H9 (cell line): ENCODE results near the gene EXOC2. TPM values are rescaled to one million over a fixed set of nuclear protein-coding genes. Genes with fewer than 3 reads are reported as not detected.

Experiments
- DNase-seq: peaks from one replicate; pipeline ENCODE4 v3.0.0-alpha.2; 2017
- H2AFZ ChIP-seq: one replicate; pipeline ENCODE4 v1.6.1; 2013; ENCODE audit warnings: mild to moderate bottlenecking, low read length, control low read depth, moderate library complexity
- H2AK5ac ChIP-seq: 2 replicates; pipeline ENCODE4 v1.6.1; 2013; ENCODE audit warnings: low read length, control low read depth, mixed read lengths; ENCODE audit not compliant: insufficient read length
- H2BK120ac ChIP-seq: one replicate; pipeline ENCODE4 v1.6.1; 2013; ENCODE audit warnings: low read depth, mild to moderate bottlenecking, low read length, control low read depth, inconsistent platforms; ENCODE audit not compliant: poor library complexity, severe bottlenecking
- H2BK12ac ChIP-seq: 2 replicates; pipeline ENCODE4 v1.6.1; 2013; ENCODE audit warnings: low read length, control low read depth, mixed read lengths, low read depth; ENCODE audit not compliant: insufficient read length
- H2BK15ac ChIP-seq: 2 replicates; pipeline ENCODE4 v1.6.1; 2013; ENCODE audit warnings: low read depth, low read length, control low read depth
- H2BK20ac ChIP-seq: one replicate; pipeline ENCODE4 v1.6.1; 2013; ENCODE audit warnings: low read depth, mild to moderate bottlenecking, low read length, control low read depth, inconsistent platforms; ENCODE audit not compliant: poor library complexity, severe bottlenecking
- H2BK5ac ChIP-seq: 2 replicates; pipeline ENCODE4 v1.6.1; 2013; ENCODE audit warnings: low read length, control low read depth, mixed read lengths; ENCODE audit not compliant: insufficient read length
- H3K14ac ChIP-seq: 2 replicates; pipeline ENCODE4 v1.6.1; 2013; ENCODE audit warnings: low read length, control low read depth; ENCODE audit not compliant: insufficient read depth
- H3K18ac ChIP-seq: 2 replicates; pipeline ENCODE4 v1.6.1; 2013; ENCODE audit warnings: low read depth, mild to moderate bottlenecking, mixed read lengths, low read length, control low read depth; ENCODE audit not compliant: insufficient read length
- H3K23ac ChIP-seq: 2 replicates; pipeline ENCODE4 v1.6.1; 2013; ENCODE audit warnings: low read length, control low read depth, mixed read lengths, low read depth; ENCODE audit not compliant: insufficient read length
- H3K23me2 ChIP-seq: 2 replicates; pipeline ENCODE4 v1.6.1; 2013; ENCODE audit warnings: low read depth, mild to moderate bottlenecking, mixed read lengths, low read length, control low read depth; ENCODE audit not compliant: insufficient read length, poor library complexity, severe bottlenecking
- H3K27ac ChIP-seq: 2 replicates; pipeline ENCODE4 v1.5.1; 2013; ENCODE audit warnings: low read length, control low read depth, mixed read lengths, low read depth; ENCODE audit not compliant: insufficient read length
- H3K27me3 ChIP-seq: 2 replicates; pipeline ENCODE4 v1.6.1; 2013; ENCODE audit warnings: low read length, control low read depth, inconsistent platforms; ENCODE audit not compliant: insufficient read depth
- H3K4ac ChIP-seq: 2 replicates; pipeline ENCODE4 v1.6.1; 2013; ENCODE audit warnings: low read depth, mild to moderate bottlenecking, control low read depth, inconsistent platforms, low read length, moderate library complexity
- H3K4me1 ChIP-seq: 2 replicates; pipeline ENCODE4 v1.6.1; 2013; ENCODE audit warnings: low read length, control low read depth, inconsistent platforms; ENCODE audit not compliant: insufficient read depth
- H3K4me2 ChIP-seq: 2 replicates; pipeline ENCODE4 v1.6.1; 2013; ENCODE audit warnings: low read length, control low read depth, mixed read lengths; ENCODE audit not compliant: insufficient read length, insufficient read depth
- H3K56ac ChIP-seq: 2 replicates; pipeline ENCODE4 v1.6.1; 2013; ENCODE audit warnings: low read depth, mild to moderate bottlenecking, mixed read lengths, low read length, control low read depth; ENCODE audit not compliant: insufficient read length
- H3K79me1 ChIP-seq: 2 replicates; pipeline ENCODE4 v1.6.1; 2013; ENCODE audit warnings: low read depth, mild to moderate bottlenecking, moderate library complexity, low read length, control low read depth, inconsistent platforms; ENCODE audit not compliant: insufficient read depth, poor library complexity, severe bottlenecking
- H3K79me2 ChIP-seq: 2 replicates; pipeline ENCODE4 v1.6.1; 2013; ENCODE audit warnings: low read length, control low read depth, inconsistent platforms; ENCODE audit not compliant: insufficient read depth
- H3K9ac ChIP-seq: 2 replicates; pipeline ENCODE4 v1.6.1; 2013; ENCODE audit warnings: low read length, control low read depth, mixed read lengths; ENCODE audit not compliant: insufficient read length; ENCODE audit errors: extremely low read depth
- H3K9me3 ChIP-seq: one replicate; pipeline ENCODE4 v1.6.1; 2013; ENCODE audit warnings: low read depth, low read length, inconsistent platforms; ENCODE audit not compliant: control insufficient read depth
- H3T11ph ChIP-seq: one replicate; pipeline ENCODE4 v1.6.1; 2013; ENCODE audit warnings: mild to moderate bottlenecking, low read length, control low read depth, inconsistent platforms
- H4K20me1 ChIP-seq: one replicate; pipeline ENCODE4 v1.6.1; 2013; ENCODE audit not compliant: control insufficient read depth, insufficient read length, insufficient read depth
- H4K5ac ChIP-seq: 2 replicates; pipeline ENCODE4 v1.6.1; 2013; ENCODE audit warnings: low read depth, mild to moderate bottlenecking, mixed read lengths, low read length, control low read depth; ENCODE audit not compliant: insufficient read length
- H4K8ac ChIP-seq: replicated peaks from 2 replicates; pipeline ENCODE4 v1.6.1; 2013; ENCODE audit warnings: low read length, control low read depth, mixed read lengths, low read depth; ENCODE audit not compliant: insufficient read length
- H4K91ac ChIP-seq: 2 replicates; pipeline ENCODE4 v1.6.1; 2013; ENCODE audit warnings: low read depth, mild to moderate bottlenecking, moderate library complexity, mixed read lengths, low read length, control low read depth; ENCODE audit not compliant: insufficient read length
- H3K27ac Mint-ChIP-seq, 3 experiments: 2 replicates in 2 of 3; 3 replicates in 1 of 3; pipeline ENCODE4 v1.8.0; 2020 to 2021; ENCODE audit warnings: mixed read lengths in 3 of 3, mild to moderate bottlenecking in 1 of 3, moderate library complexity in 1 of 3
- H3K27me3 Mint-ChIP-seq: 2 replicates; pipeline ENCODE4 v1.8.0; 2021; ENCODE audit warnings: low read depth, mild to moderate bottlenecking, moderate library complexity, mixed read lengths
- H3K36me3 Mint-ChIP-seq, 3 experiments: 2 replicates in 2 of 3; 3 replicates in 1 of 3; pipeline ENCODE4 v1.8.0; 2020 to 2021; ENCODE audit warnings: low read depth in 3 of 3, mixed read lengths in 3 of 3; ENCODE audit not compliant: insufficient read depth in 1 of 3
- H3K4me1 Mint-ChIP-seq, 2 experiments: 2 replicates each; pipeline ENCODE4 v1.8.0; 2020; ENCODE audit warnings: mixed read lengths in 2 of 2
- H3K4me3 Mint-ChIP-seq, 2 experiments: 2 replicates in 1 of 2; 3 replicates in 1 of 2; pipeline ENCODE4 v1.8.0; 2020 to 2021; ENCODE audit warnings: mild to moderate bottlenecking in 2 of 2, mixed read lengths in 2 of 2, moderate library complexity in 1 of 2
- H3K9me3 Mint-ChIP-seq, 2 experiments: 2 replicates in 1 of 2; 3 replicates in 1 of 2; pipeline ENCODE4 v1.8.0; 2020; ENCODE audit warnings: mild to moderate bottlenecking in 2 of 2, mixed read lengths in 2 of 2, moderate library complexity in 1 of 2
- CTCF ChIP-seq: fragments of 200-600 bp; sonication (generic); conservative IDR thresholded peaks from 3 replicates; pipeline ENCODE4 v1.8.0; 2021; ENCODE audit warnings: antibody characterized with exemption, mild to moderate bottlenecking
- WGBS: extraction: QIAGEN DNeasy Blood & Tissue Kit; methylation state at CpG from one replicate; pipeline ENCODE4 v1.1.7; 2013; ENCODE audit warnings: missing lambda C conversion rate, low lambda C conversion rate, mixed read lengths; ENCODE audit not compliant: insufficient read length; ENCODE audit errors: extremely low coverage; 5-methylcytosine and 5-hydroxymethylcytosine counted together
- total RNA-seq: library from RNA; stranded (reverse); gene quantifications from 2 replicates; pipeline ENCODE4 v1.2.1, GENCODE V29; 2021

EXOC2 gene
- total RNA-seq, 1 experiment from 2014 or later, result 29.9 TPM

- no peak overlapping the region for H4K8ac ChIP-seq
- H3K27ac ChIP-seq, result no peak overlapping the region
- H3K79me2 ChIP-seq, result no peaks in the 10 kb centered on the region
- no peaks in the 10 kb centered on the region for H3K79me1 ChIP-seq
- no peak for TF ChIP-seq CTCF
- H3K36me3 Mint-ChIP-seq, result peaks cover 0 to 3% (median 1%) of the 10 kb centered on the region in 3 experiments; a peak in 1 of 7 replicates
- no peak overlapping the region for H3K4ac ChIP-seq
- no peak overlapping the region for H4K91ac ChIP-seq
- H2BK12ac ChIP-seq, result no peak overlapping the region
- H3K4me2 ChIP-seq, result no peak overlapping the region
- H4K5ac ChIP-seq, result no peak overlapping the region
- no peak overlapping the region for H3K9ac ChIP-seq
- H3K9me3 Mint-ChIP-seq, result no peaks in the 10 kb centered on the region
- H2BK120ac ChIP-seq, result no peak overlapping the region
- H3K27ac Mint-ChIP-seq, result no peak overlapping the region
- no peaks in the 10 kb centered on the region; the same call in 1 of the 2 replicates for H3K4me1 ChIP-seq
- no peak overlapping the region for H2BK15ac ChIP-seq
- no peaks in the 10 kb centered on the region for H3K23me2 ChIP-seq
- H3K27me3 ChIP-seq, result no peaks in the 10 kb centered on the region
- no peak overlapping the region for H3K23ac ChIP-seq
- no peak overlapping the region for H3K56ac ChIP-seq
- no peak overlapping the region for H3K14ac ChIP-seq
- no peaks in the 10 kb centered on the region for H4K20me1 ChIP-seq
- no peak overlapping the region for H2BK5ac ChIP-seq
- H3K4me1 Mint-ChIP-seq, result peaks cover 9 to 11% of the 10 kb centered on the region in 2 experiments
- no peak overlapping the region for H2AFZ ChIP-seq
- H2AK5ac ChIP-seq, result no peak overlapping the region
- H3K4me3 Mint-ChIP-seq, result no peak overlapping the region
- no CpG with 5 or more reads among the region's 4 CpGs for WGBS
- no peaks in the 10 kb centered on the region for H3K9me3 ChIP-seq
- no peaks in the 10 kb centered on the region for H3K27me3 Mint-ChIP-seq
- no peak overlapping the region for H3K18ac ChIP-seq
- DNase-seq, result no peak
- no peak overlapping the region for H3T11ph ChIP-seq
- H2BK20ac ChIP-seq, result no peak overlapping the region
Observed at GRCh38 chr6:509676-510075, 183.3 kb downstream of the EXOC2 start.
